GM12874 (cell line): ENCODE results near the gene PTP4A1.

ENCODE experiments used
- TF ChIP-seq, protein P1 (sequence below): IDR thresholded peaks from 2 replicates; pipeline ENCODE4 v1.5.1; 2011; ENCODE audit warnings: low read depth, mild to moderate bottlenecking, control low read depth, low read length, moderate library complexity; ENCODE audit not compliant: insufficient read depth

The PTP4A1 gene

DNA sequence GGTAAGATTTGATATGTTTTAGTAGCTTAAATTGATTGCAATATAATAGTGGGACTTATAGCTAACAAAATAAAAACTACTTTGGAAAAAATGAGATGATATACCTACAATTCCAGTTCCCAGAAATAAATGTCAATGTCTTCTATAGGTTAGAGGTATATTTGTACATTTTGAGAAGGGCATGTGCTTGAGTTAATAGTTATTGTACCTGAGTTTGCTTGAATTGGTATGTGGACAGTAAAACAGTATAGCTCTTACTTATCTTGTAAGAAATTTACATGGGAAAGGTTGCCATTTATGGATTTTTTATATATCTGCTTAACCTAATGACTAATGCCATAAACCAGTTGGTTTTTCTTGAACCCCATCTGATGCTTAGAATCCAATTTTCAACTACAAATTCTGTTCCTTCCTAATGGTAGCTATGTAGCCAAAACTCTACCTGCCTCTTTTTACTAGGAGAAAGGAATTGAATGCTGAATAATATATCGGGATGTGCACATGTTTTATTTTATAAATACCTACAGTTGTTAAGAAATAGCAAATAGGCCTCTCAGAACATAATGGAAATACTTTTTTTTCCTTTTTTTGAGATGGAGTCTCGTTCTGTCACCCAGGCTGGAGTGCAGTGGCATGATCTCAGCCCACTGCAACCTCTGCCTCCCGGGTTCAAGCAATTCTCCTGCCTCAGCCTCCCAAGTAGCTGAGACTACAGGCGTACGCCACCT is 4.9 kb downstream of the PTP4A1 start:
- TF ChIP-seq, protein P1, sequence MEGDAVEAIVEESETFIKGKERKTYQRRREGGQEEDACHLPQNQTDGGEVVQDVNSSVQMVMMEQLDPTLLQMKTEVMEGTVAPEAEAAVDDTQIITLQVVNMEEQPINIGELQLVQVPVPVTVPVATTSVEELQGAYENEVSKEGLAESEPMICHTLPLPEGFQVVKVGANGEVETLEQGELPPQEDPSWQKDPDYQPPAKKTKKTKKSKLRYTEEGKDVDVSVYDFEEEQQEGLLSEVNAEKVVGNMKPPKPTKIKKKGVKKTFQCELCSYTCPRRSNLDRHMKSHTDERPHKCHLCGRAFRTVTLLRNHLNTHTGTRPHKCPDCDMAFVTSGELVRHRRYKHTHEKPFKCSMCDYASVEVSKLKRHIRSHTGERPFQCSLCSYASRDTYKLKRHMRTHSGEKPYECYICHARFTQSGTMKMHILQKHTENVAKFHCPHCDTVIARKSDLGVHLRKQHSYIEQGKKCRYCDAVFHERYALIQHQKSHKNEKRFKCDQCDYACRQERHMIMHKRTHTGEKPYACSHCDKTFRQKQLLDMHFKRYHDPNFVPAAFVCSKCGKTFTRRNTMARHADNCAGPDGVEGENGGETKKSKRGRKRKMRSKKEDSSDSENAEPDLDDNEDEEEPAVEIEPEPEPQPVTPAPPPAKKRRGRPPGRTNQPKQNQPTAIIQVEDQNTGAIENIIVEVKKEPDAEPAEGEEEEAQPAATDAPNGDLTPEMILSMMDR: no peak

- TF ChIP-seq, protein P1: no peak
These were observed 6.5 kb downstream of the PTP4A1 start for GRCh38 chr6:63578757-63579156.

- TF ChIP-seq, protein P1: no peak
These were observed 7.8 kb downstream of the PTP4A1 start for GRCh38 chr6:63579937-63580703.

GRCh38 chr6:63580704-63580961 is 8.4 kb downstream of the PTP4A1 start:
- TF ChIP-seq, protein P1: no peak

DNA sequence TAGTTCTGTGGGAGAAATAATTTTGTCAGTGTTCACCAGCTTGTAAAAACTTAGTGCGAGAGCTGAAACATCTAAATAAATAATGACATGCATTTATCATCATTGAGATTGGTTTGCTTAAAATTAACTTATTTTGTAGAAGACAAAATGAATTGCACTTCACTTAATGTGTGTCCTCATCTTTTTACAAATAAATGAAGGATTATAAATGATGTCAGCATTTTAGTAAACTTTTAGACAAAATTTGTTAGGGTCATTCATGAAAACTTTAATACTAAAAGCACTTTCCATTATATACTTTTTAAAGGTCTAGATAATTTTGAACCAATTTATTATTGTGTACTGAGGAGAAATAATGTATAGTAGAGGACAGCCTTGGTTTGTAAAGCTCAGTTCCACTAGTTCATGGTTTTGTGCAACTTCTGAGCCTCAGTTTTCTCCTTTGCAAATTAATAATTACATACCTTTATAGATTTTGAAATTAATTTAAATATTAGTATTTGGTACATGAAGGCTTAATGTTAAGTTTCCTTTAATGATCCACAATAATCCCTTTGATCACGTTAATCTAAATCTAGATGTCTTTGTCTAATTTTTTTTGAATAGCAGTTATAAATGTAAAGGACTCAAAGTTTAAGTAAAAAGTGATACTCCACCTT is 9.2 kb downstream of the PTP4A1 start:
- TF ChIP-seq, protein P1: no peak

- TF ChIP-seq, protein P1: no peak
These were observed 10.4 kb downstream of the PTP4A1 start for GRCh38 chr6:63582579-63583231.

DNA sequence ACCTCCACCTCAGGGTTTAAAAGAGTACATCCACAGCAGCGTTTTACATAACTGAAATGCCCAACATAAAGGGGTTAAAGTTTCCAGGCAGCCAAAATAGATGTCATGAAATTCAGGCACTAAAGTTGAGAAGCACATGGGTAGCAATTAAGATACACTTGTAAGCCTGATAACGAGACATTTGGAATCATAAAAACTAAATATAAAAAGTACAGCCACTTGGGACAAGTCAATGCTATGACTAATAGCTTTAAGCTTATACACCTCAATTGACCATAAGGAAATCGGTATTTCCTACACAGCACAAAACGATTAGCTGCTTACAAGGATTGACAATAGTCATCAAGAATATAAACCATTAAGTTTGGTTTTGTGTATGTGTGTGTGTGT is 11.8 kb downstream of the PTP4A1 start:
- TF ChIP-seq, protein P1: no peak
